Testis (tissue), 2 donors: Measurements from ENCODE around the gene TTC23.

ENCODE experiments used
- CTCF ChIP-seq, 3 experiments: fragments of 450-650 bp in 2 of 3; fragments of 200-600 bp in 1 of 3; sonication (generic) in 1 of 3; IDR thresholded peaks; one replicate each; pipeline ENCODE4 v1.5.1; 2016 to 2019; ENCODE audit warnings: antibody characterized with exemption in 3 of 3, mild to moderate bottlenecking in 2 of 3, moderate library complexity in 1 of 3
- POLR2A ChIP-seq: fragments of 450-650 bp; IDR thresholded peaks from one replicate; pipeline ENCODE4 v1.6.1; 2017; ENCODE audit warnings: antibody characterized with exemption, mild to moderate bottlenecking, moderate library complexity

GRCh38 chr15:99167640-99168039, 81.7 kb downstream of the TTC23 start:
- TF ChIP-seq CTCF (IDR thresholded peaks at IDR 0.05) (no peak), POLR2A (no peak)
